HG03103 (cell line): Measurements from ENCODE around the gene PCDHB11.
"Not testable (repeated sequence)": the region's sequence is repeated elsewhere in the genome, so short reads cannot be mapped to it uniquely, and the experiment has no call there.

Source experiments
- ATAC-seq: cut with Tn5 transposase; IDR thresholded peaks from one replicate; pipeline ENCODE4 v1.9.1; 2021; ENCODE audit warnings: low read depth; ENCODE audit not compliant: unreplicated experiment

The PCDHB11 gene

GRCh38 chr5:141184117-141184855 is 15.1 kb upstream of the PCDHB11 start:
- ATAC-seq: not testable (repeated sequence)

- no peak for ATAC-seq
Observed at GRCh38 chr5:141186897-141187512, 12.4 kb upstream of the PCDHB11 start, which contains the start of gene PCDHB9. Gene PCDHB9 (plus strand): TSS chr5:141187161. CDS start chr5:141187319, 158 bp downstream.

GRCh38 chr5:141188682-141189081 is 10.7 kb upstream of the PCDHB11 start:
- ATAC-seq: not testable (repeated sequence)

GRCh38 chr5:141189131-141189530 is 10.3 kb upstream of the PCDHB11 start:
- not testable (repeated sequence) for ATAC-seq

- ATAC-seq: no peak
Observed at GRCh38 chr5:141192110-141192725, 7.2 kb upstream of the PCDHB11 start, which contains the start of gene PCDHB10. Gene PCDHB10 (plus strand): TSS chr5:141192353. CDS start chr5:141192553, 200 bp downstream.

- not testable (repeated sequence) for ATAC-seq
Observed at GRCh38 chr5:141194332-141194731, 5.1 kb upstream of the PCDHB11 start.

- no peak for ATAC-seq
Observed at GRCh38 chr5:141196363-141196762, 3.1 kb upstream of the PCDHB11 start.

- not testable (repeated sequence) for ATAC-seq
Observed at GRCh38 chr5:141201126-141201525, 1.7 kb downstream of the PCDHB11 start.

GRCh38 chr5:141201646-141202045 is 2.2 kb downstream of the PCDHB11 start:
- not testable (repeated sequence) for ATAC-seq

- ATAC-seq: no peak
Observed at GRCh38 chr5:141208478-141208877, 9.1 kb downstream of the PCDHB11 start, which contains the start of gene PCDHB12. Gene PCDHB12 (plus strand): TSS chr5:141208719. CDS start chr5:141208908, 189 bp downstream.

- ATAC-seq: not testable (repeated sequence)
Observed at GRCh38 chr5:141210281-141210680, 10.9 kb downstream of the PCDHB11 start.

GRCh38 chr5:141210849-141211248 is 11.4 kb downstream of the PCDHB11 start:
- ATAC-seq: not testable (repeated sequence)

GRCh38 chr5:141213656-141214339 is 14.4 kb downstream of the PCDHB11 start, which contains the start of gene PCDHB13:
Gene PCDHB13 (plus strand): TSS chr5:141213919. CDS start chr5:141214124, 205 bp downstream.
- not testable (repeated sequence) for ATAC-seq

- not testable (repeated sequence) for ATAC-seq
Observed at GRCh38 chr5:141214583-141214982, 15.2 kb downstream of the PCDHB11 start.

GRCh38 chr5:141215504-141215903 is 16.1 kb downstream of the PCDHB11 start:
- not testable (repeated sequence) for ATAC-seq

- ATAC-seq: not testable (repeated sequence)
Observed at GRCh38 chr5:141216035-141216434, 16.6 kb downstream of the PCDHB11 start.

GRCh38 chr5:141223112-141223783 is 23.8 kb downstream of the PCDHB11 start, which contains the start of gene PCDHB14:
Gene PCDHB14 (plus strand): TSS chr5:141223343. CDS start chr5:141223506, 163 bp downstream.
- no peak for ATAC-seq

- not testable (repeated sequence) for ATAC-seq
Observed at GRCh38 chr5:141224844-141225243, 25.4 kb downstream of the PCDHB11 start.

GRCh38 chr5:141225421-141225820 is 26.0 kb downstream of the PCDHB11 start:
- not testable (repeated sequence) for ATAC-seq
